HG02870 (cell line): ENCODE measurements around the gene PRKCH.
"Not testable (repeated sequence)": the region's sequence is repeated elsewhere in the genome, so short reads cannot be mapped to it uniquely, and the experiment has no call there.

Experiments used
- ATAC-seq: cut with Tn5 transposase; IDR thresholded peaks from one replicate; pipeline ENCODE4 v1.9.1; 2021; ENCODE audit warnings: mild to moderate bottlenecking, moderate library complexity; ENCODE audit not compliant: unreplicated experiment

The PRKCH gene

GRCh38 chr14:61387076-61387475 is 65.7 kb downstream of the PRKCH start:
- no peak for ATAC-seq

- ATAC-seq = peak; percentile 74
Measured at GRCh38 chr14:61388173-61388975, 67.0 kb downstream of the PRKCH start.

DNA sequence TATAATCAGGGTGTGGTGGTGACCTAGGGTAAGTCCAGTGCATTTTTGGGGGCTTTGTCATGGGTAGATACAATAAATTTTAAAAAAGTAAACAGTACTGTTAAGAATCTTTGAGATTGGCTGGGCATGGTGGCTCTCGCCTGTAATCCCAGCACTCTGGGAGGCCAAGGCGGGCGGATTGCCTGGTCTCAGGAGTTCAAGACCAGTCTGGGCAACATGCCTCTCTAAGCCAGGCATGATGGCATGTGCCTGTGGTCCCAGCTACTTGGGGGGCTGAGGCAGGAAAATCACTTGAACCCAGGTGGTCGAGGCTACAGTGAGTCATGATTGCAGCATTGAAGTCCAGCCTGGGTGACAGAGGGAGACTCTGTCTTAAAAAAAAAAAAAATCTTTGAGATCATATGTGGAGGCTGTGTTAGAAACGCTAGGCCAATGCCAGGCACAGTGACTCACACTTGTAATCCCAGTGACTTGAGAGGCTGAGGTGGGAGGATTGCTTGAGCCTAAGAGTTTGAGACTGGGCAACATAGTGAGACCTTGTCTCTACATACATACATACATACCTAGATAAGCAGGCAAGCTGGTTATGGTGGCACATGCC is 67.7 kb downstream of the PRKCH start:
- no peak for ATAC-seq

GRCh38 chr14:61391119-61391518 is 69.7 kb downstream of the PRKCH start:
- no peak for ATAC-seq

- ATAC-seq = no peak
Measured at GRCh38 chr14:61392297-61392696, 70.9 kb downstream of the PRKCH start.

DNA sequence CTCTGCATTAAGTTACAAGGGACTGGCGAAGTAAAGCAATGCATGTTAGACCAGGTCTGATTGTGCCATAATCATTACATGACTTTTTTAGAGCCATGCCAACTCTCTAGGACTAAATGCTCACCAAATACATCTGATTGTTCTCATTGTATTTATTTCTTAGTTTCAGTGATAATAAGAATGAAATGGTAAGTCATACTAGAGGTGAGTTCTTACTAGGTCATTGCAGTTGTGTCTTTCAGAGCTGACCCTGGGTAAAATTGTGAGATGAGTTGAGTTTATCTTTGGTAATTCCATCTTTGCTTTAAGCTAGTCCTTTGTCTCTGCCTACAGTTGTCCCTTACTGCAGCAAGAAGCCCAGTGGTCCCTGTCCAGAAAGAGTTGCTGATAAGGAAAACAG is 73.2 kb downstream of the PRKCH start:
- no peak for ATAC-seq

DNA sequence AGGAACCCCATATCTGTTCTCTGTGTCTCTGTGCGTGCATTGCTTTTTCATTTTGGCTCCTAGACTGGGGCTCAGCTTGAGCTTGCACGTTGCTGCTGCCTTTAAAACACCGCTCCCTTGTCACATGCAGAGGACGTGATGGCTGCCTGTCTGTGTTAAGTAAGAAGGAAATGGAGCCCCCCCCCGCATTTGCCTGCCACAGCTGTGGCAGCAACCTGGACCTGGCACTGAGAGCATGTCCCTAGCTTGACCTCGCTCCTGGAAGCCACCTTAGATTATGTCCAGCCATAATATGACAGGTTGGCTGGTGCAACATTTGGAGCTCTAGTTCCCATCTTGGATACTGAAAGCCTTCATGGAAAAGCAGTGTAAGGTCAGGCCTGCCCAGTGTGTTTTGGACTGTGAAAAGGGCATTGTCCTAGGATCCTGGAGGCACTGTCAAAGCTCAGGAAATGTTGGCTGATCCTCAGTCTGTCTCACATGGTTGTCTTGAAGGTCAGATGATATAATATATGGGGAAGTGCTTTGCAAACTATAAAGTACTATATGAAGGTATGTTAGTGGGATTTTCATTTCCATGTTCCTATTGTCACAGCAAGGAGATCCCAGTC is 73.8 kb downstream of the PRKCH start:
- ATAC-seq = no peak

DNA sequence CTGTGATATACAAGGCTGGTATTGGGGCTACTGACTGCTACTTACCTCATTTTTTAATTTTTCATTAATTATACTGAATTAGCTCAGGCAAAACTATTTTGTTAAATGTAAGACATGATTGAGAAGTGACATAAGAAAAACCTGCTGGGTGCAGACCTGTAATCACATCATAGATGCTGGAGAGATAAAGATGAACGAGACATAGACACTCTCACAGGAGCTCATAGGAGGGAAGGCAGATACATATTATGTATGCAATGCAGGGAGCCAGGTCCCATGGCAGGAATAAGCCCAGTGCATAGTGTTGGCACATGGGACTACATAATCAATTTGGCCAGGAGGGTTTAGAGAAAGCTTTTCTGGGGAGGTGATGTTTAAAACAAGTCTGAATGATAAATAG is 74.9 kb downstream of the PRKCH start:
- no peak for ATAC-seq

DNA sequence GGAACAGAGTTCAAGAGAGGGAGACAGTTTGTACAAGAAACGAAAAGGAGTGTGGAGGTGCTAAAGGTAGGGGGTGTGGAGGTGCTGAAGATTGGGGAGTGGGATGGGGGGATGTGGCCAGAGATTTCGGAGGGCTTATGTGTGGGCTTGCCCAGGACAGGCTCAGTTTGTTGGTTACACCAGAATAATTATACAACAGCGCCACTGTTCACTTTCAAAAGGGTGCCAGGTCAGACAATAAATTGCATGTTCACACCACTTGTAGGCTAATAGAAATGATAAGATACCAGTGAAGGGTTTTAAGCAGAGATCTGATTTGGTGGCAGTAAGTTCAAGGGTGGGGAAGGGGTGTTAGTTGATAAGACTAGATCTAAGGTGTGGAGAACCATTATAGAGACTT is 75.3 kb downstream of the PRKCH start:
- ATAC-seq = no peak

GRCh38 chr14:61397615-61398014 is 76.2 kb downstream of the PRKCH start:
- ATAC-seq = no peak

DNA sequence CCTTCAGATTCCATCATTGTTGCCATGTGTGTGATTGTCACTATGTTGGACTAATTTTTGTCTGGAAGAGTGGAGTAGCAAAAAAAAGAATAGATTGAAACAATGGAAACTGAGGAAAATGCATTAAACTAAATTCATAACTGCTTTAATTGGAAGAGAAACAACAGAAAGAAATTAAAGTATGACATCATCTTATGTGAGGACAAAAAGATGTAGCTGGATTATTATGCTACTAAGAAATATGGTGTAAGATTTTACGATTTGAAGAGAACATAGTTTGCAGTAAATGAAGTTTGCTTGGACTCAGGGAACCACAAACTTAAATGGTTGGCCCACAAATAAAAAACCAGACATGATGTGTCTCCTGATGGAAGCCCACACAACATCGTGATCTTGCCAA is 76.8 kb downstream of the PRKCH start:
- ATAC-seq = no peak

- ATAC-seq = no peak
Measured at GRCh38 chr14:61399365-61399764, 78.0 kb downstream of the PRKCH start.

GRCh38 chr14:61401461-61401860 is 80.1 kb downstream of the PRKCH start:
- ATAC-seq = no peak

DNA sequence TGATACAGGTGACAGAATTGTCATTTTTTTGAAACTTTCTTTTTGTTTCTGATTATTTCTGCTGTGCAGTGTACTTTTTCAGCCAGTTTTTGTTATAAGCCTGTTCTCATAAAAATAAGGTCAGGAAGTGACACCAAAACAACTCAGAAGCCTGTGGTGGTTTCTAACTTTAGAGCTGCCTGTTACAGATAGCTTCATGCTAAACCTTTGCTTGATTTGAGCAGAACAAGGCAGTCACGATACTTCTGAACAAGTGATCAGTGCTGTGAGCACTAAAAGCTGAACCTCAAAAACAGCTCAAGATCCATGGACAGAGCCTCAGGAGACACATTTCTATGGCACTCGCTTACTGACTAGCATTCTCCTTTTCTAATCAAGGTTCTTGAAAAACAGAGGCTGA is 82.0 kb downstream of the PRKCH start:
- no peak for ATAC-seq

DNA sequence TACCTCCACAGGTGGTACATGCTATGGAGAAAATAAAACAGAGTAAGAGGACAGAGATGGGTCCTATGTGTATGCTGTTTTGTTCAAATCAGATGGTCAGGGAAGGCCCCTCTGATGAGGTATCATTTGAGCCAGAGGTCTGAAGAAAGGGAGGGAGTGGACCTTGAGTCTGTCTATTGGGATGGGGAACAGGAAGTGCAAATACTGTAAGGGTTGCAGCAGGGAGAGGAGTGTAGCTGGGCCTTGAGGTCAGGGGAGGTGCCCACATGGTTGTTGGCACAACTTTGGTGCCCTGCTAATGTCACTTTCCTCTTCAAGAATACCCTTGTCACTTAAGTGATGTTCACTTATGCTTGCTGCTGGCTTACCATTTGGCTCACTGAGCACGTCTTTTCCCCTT is 83.3 kb downstream of the PRKCH start:
- ATAC-seq = no peak

- ATAC-seq = no peak
Measured at GRCh38 chr14:61406198-61406597, 84.8 kb downstream of the PRKCH start.

- no peak for ATAC-seq
Measured at GRCh38 chr14:61406675-61407074, 85.3 kb downstream of the PRKCH start.

GRCh38 chr14:61408498-61408897 is 87.1 kb downstream of the PRKCH start:
- no peak for ATAC-seq

DNA sequence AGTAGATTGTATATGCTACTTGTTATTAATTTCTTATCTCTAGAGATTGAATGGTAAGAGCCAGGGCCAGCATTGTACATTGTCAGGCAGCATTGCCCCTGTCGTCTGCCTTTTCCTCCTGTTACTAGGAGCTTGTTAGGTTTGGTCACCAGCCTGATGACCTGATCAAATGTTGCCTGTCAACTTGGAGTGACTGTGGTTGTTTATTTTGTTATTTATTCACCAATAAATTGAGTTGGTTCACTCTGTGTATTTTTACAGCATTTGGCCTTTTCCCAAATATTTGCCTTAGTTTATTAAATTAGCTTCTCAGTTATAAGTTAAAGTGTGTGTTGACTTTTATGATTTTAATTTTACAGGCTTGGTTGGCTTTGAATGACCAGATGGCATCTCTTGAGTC is 88.4 kb downstream of the PRKCH start:
- ATAC-seq = no peak

DNA sequence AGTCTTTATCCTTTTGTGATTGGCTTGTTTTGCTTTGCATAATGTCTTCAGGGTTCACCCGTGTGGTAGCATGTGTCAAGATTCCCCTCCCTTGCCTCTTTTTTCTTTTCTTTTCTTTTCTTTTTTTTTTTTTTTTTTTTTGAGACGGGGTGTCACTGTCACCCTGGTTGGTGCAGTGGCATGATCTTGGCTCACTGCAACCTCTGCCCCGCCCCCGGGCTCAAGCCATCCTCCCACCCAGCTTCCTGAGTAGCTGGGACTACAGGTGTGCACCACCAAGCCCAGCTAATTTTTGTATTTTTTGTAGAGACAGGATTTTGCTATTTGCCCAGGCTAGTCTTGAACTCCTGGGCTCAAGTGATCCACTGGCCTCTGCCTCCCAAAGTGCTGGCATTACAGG is 94.6 kb downstream of the PRKCH start:
- ATAC-seq = not testable (repeated sequence)

DNA sequence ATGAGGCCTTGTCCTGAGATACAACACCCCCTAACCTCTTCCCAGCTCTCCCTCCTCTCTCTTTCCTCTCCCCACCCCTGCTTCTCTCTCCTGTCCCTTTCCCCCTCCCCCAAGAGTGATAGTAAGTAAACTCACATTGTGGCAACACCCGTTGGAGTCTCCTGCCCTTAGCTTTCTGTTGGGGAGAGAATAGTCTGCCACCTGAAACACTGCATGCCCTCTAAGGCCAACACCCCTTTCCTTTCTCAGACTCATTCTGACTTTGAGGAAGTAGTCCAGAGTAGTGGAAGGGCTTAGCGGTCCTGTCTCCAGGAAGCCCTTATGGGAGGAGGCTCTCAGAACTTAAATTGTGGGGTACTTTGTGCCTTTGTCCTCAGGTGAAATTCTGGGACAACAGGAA is 95.2 kb downstream of the PRKCH start:
- no peak for ATAC-seq

- no peak for ATAC-seq
Measured at GRCh38 chr14:61417141-61417540, 95.8 kb downstream of the PRKCH start.
